ENCODE measurements around the gene MID2. TPM values are rescaled to one million over a fixed set of nuclear protein-coding genes. Genes with fewer than 3 reads are reported as not detected.
"Not testable (repeated sequence)": the region's sequence is repeated elsewhere in the genome, so short reads cannot be mapped to it uniquely, and the experiment has no call there.

MID2 gene
- total RNA-seq, 1 donor from 2014 or later, result 5.6 TPM

GRCh38 chrX:107836958-107837357, 11.3 kb downstream of the MID2 start:
- DNase-seq (ENCODE audit: low spot score), result no peak
- intact Hi-C loops (cut with DNase I), result no loop called here

- no peak for DNase-seq (ENCODE audit: low spot score)
- intact Hi-C loops (cut with DNase I), result no loop called here
Measured at GRCh38 chrX:107840971-107841370, 15.3 kb downstream of the MID2 start.

- intact Hi-C loops (cut with DNase I), result no loop called here
- DNase-seq (ENCODE audit: low spot score), result no peak
Measured at GRCh38 chrX:107842715-107843400, 17.2 kb downstream of the MID2 start.

GRCh38 chrX:107845625-107846024, 20.0 kb downstream of the MID2 start:
- intact Hi-C loops (cut with DNase I), result loop anchor here (5.0 kb wide), 1 partner anchor 68 kb away; the partner anchor contains the start of genes NCBP2L and TSC22D3
- no peak for DNase-seq (ENCODE audit: low spot score)

GRCh38 chrX:107848591-107848990, 22.9 kb downstream of the MID2 start:
- DNase-seq (ENCODE audit: low spot score), result no peak
- intact Hi-C loops (cut with DNase I), result loop anchor here (5.0 kb wide), 1 partner anchor 71 kb away; the partner anchor contains the start of genes NCBP2L and TSC22D3

- DNase-seq (ENCODE audit: low spot score), result no peak
- intact Hi-C loops (cut with DNase I), result loop anchor here (5.0 kb wide), 1 partner anchor 73 kb away; the partner anchor contains the start of genes NCBP2L and TSC22D3
Measured at GRCh38 chrX:107849747-107850421, 24.2 kb downstream of the MID2 start.

GRCh38 chrX:107850422-107850765, 24.7 kb downstream of the MID2 start:
- no peak for DNase-seq (ENCODE audit: low spot score)
- intact Hi-C loops (cut with DNase I), result no loop called here

GRCh38 chrX:107851215-107851614, 25.5 kb downstream of the MID2 start:
- no peak for DNase-seq (ENCODE audit: low spot score)
- intact Hi-C loops (cut with DNase I), result no loop called here

- intact Hi-C loops (cut with DNase I); DNase-seq (ENCODE audit: low spot score): not testable (repeated sequence)
Measured at GRCh38 chrX:107851665-107852064, 26.0 kb downstream of the MID2 start.

- intact Hi-C loops (cut with DNase I), result no loop called here
- DNase-seq (ENCODE audit: low spot score), result no peak
Measured at GRCh38 chrX:107856289-107856688, 30.6 kb downstream of the MID2 start.

GRCh38 chrX:107857041-107857440, 31.4 kb downstream of the MID2 start:
- intact Hi-C loops (cut with DNase I); DNase-seq (ENCODE audit: low spot score): not testable (repeated sequence)

GRCh38 chrX:107857837-107858236, 32.2 kb downstream of the MID2 start:
- DNase-seq (ENCODE audit: low spot score), result no peak
- intact Hi-C loops (cut with DNase I), result no loop called here

GRCh38 chrX:107861056-107861455, 35.4 kb downstream of the MID2 start:
- no peak for DNase-seq (ENCODE audit: low spot score)
- intact Hi-C loops (cut with DNase I), result no loop called here

- DNase-seq (ENCODE audit: low spot score), result no peak
- intact Hi-C loops (cut with DNase I), result no loop called here
Measured at GRCh38 chrX:107871136-107871535, 45.5 kb downstream of the MID2 start.

- intact Hi-C loops (cut with DNase I), result no loop called here
Measured at GRCh38 chrX:107878106-107878505, 52.4 kb downstream of the MID2 start.

GRCh38 chrX:107880054-107880610, 54.5 kb downstream of the MID2 start:
- intact Hi-C loops (cut with DNase I), result no loop called here
- no peak for DNase-seq (ENCODE audit: low spot score)

More at GRCh38 chrX:107878106-107878505, 52.4 kb downstream of the MID2 start:
- DNase-seq (ENCODE audit: low spot score), result no peak

- intact Hi-C loops (cut with DNase I), result loop anchor here (5.0 to 10.0 kb wide), 2 partner anchors 117 to 869 kb away; partner anchors contain the start of genes NCBP2L and TSC22D3
- no peak for DNase-seq (ENCODE audit: low spot score)
Measured at GRCh38 chrX:107894038-107894437, 68.4 kb downstream of the MID2 start.

GRCh38 chrX:107902721-107903120, 77.1 kb downstream of the MID2 start:
- intact Hi-C loops (cut with DNase I), result no loop called here
- DNase-seq (ENCODE audit: low spot score), result no peak

GRCh38 chrX:107905366-107905765, 79.7 kb downstream of the MID2 start:
- intact Hi-C loops (cut with DNase I), result no loop called here
- DNase-seq (ENCODE audit: low spot score), result no peak

- DNase-seq (ENCODE audit: low spot score), result no peak
- intact Hi-C loops (cut with DNase I), result no loop called here
Measured at GRCh38 chrX:107924136-107924746, 98.6 kb downstream of the MID2 start.

Measured in cardiac septum (tissue), 1 donor.